ENCODE data around the gene CNIH1.

CNIH1 gene

GRCh38 chr14:54488318-54488645 lies 47.1 kb upstream of the CNIH1 start:
- Histone ChIP-seq H3K79me2 (ENCODE audit: low read length) (peaks cover 43% of the 10 kb centered on the region), H3K4me3 (ENCODE audit: low read length) (peak overlapping the region; percentile 76), H3K4me1 (ENCODE audit: low read length) (peaks cover 5% of the 10 kb centered on the region; the same call in 1 of the 2 replicates), H4K20me1 (ENCODE audit: insufficient read depth, low read length) (no peaks in the 10 kb centered on the region), H3K9me3 (replicated peaks; ENCODE audit: insufficient read depth, low read length) (no peaks in the 10 kb centered on the region), H3K4me2 (ENCODE audit: low read depth, low read length) (peak overlapping the region; percentile 49; the same call in 1 of the 2 replicates), H2AFZ (ENCODE audit: low read length) (peak overlapping the region; percentile 42; the same call in 1 of the 2 replicates), H3K27me3 (replicated peaks; ENCODE audit: insufficient read depth, low read length) (no peaks in the 10 kb centered on the region), H3K27ac (ENCODE audit: low read length) (peak overlapping the region; percentile 45; the same call in 1 of the 2 replicates), H3K9ac (ENCODE audit: low read length) (peak overlapping the region; percentile 76), H3F3A (ENCODE audit: insufficient read depth, low read length) (no peaks in the 10 kb centered on the region), H3K9me2 (replicated peaks; ENCODE audit: insufficient read depth, low read length) (no peaks in the 10 kb centered on the region), H3K36me3 (replicated peaks; ENCODE audit: insufficient read depth, low read length) (no peaks in the 10 kb centered on the region)
- TF ChIP-seq EZH2 (optimal IDR thresholded peaks at IDR 0.05; ENCODE audit: low read depth, low read length) (no peak), CTCF (IDR thresholded peaks at IDR 0.05; ENCODE audit: low read length) (0 out of 2 replicates have a peak, but pooled peaks have one; percentile 6)
- no peak for DNase-seq

GRCh38 chr14:54487771-54488170 lies 46.6 kb upstream of the CNIH1 start:
- peak overlapping the region; percentile 76 for H3K4me3 ChIP-seq (ENCODE audit: low read length)
- no peaks in the 10 kb centered on the region for H3K9me2 ChIP-seq (replicated peaks; ENCODE audit: insufficient read depth, low read length)
- no peaks in the 10 kb centered on the region for H3K9me3 ChIP-seq (replicated peaks; ENCODE audit: insufficient read depth, low read length)
- H3K4me1 ChIP-seq (ENCODE audit: low read length): peaks cover 5% of the 10 kb centered on the region; the same call in 1 of the 2 replicates
- no peak overlapping the region for H3K27ac ChIP-seq (ENCODE audit: low read length)
- no peaks in the 10 kb centered on the region for H3F3A ChIP-seq (ENCODE audit: insufficient read depth, low read length)
- peak overlapping the region; percentile 76; the same call in 1 of the 2 replicates for H3K9ac ChIP-seq (ENCODE audit: low read length)
- TF ChIP-seq EZH2 (optimal IDR thresholded peaks at IDR 0.05; ENCODE audit: low read depth, low read length) (no peak), EZH2phosphoT487 (IDR thresholded peaks at IDR 0.05; ENCODE audit: low read length) (no peak), CTCF (IDR thresholded peaks at IDR 0.05; ENCODE audit: low read length) (no peak)
- no peaks in the 10 kb centered on the region for H3K27me3 ChIP-seq (replicated peaks; ENCODE audit: insufficient read depth, low read length)
- no peak for DNase-seq
- H2AFZ ChIP-seq (ENCODE audit: low read length): no peak overlapping the region
- H4K20me1 ChIP-seq (ENCODE audit: insufficient read depth, low read length): no peaks in the 10 kb centered on the region
- H3K4me2 ChIP-seq (ENCODE audit: low read depth, low read length): peak overlapping the region; percentile 49
- peaks cover 48% of the 10 kb centered on the region for H3K79me2 ChIP-seq (ENCODE audit: low read length)
- no peaks in the 10 kb centered on the region for H3K36me3 ChIP-seq (replicated peaks; ENCODE audit: insufficient read depth, low read length)

- Histone ChIP-seq H3K9me2 (replicated peaks; ENCODE audit: insufficient read depth, low read length) (no peaks in the 10 kb centered on the region), H3K4me2 (ENCODE audit: low read depth, low read length) (no peak overlapping the region), H3K4me3 (ENCODE audit: low read length) (no peak overlapping the region), H4K20me1 (ENCODE audit: insufficient read depth, low read length) (no peaks in the 10 kb centered on the region), H3K36me3 (replicated peaks; ENCODE audit: insufficient read depth, low read length) (no peaks in the 10 kb centered on the region), H2AFZ (ENCODE audit: low read length) (no peak overlapping the region), H3K9me3 (replicated peaks; ENCODE audit: insufficient read depth, low read length) (no peaks in the 10 kb centered on the region), H3K27ac (ENCODE audit: low read length) (no peak overlapping the region), H3F3A (ENCODE audit: insufficient read depth, low read length) (no peaks in the 10 kb centered on the region), H3K27me3 (replicated peaks; ENCODE audit: insufficient read depth, low read length) (no peaks in the 10 kb centered on the region), H3K9ac (ENCODE audit: low read length) (no peak overlapping the region), H3K4me1 (ENCODE audit: low read length) (peaks cover 5% of the 10 kb centered on the region; the same call in 1 of the 2 replicates), H3K79me2 (ENCODE audit: low read length) (peaks cover 48% of the 10 kb centered on the region)
- no peak for DNase-seq
- no peak for TF ChIP-seq EZH2phosphoT487 (IDR thresholded peaks at IDR 0.05; ENCODE audit: low read length)
- TF ChIP-seq CTCF (IDR thresholded peaks at IDR 0.05; ENCODE audit: low read length): no peak
Observed at GRCh38 chr14:54486685-54487084, 45.5 kb upstream of the CNIH1 start.

All from MM.1S (cell line).